SHP77 (cell line): Measurements from ENCODE around the gene KSR2.

Experiments used
- DNase-seq, 2 experiments: peaks; one replicate each; lab custom pipeline; 2025; lab: John Stamatoyannopoulos, UW

KSR2 gene

GRCh38 chr12:117526757-117527478 is 441.9 kb downstream of the KSR2 start:
- no peak for DNase-seq

- DNase-seq, result no peak
These were observed 443.0 kb downstream of the KSR2 start for GRCh38 chr12:117525766-117526165.

- no peak for DNase-seq
These were observed 444.0 kb downstream of the KSR2 start for GRCh38 chr12:117524806-117525205.

- DNase-seq, result no peak
These were observed 444.8 kb downstream of the KSR2 start for GRCh38 chr12:117523971-117524370.

- no peak for DNase-seq
These were observed 446.2 kb downstream of the KSR2 start for GRCh38 chr12:117522559-117522958.

DNA sequence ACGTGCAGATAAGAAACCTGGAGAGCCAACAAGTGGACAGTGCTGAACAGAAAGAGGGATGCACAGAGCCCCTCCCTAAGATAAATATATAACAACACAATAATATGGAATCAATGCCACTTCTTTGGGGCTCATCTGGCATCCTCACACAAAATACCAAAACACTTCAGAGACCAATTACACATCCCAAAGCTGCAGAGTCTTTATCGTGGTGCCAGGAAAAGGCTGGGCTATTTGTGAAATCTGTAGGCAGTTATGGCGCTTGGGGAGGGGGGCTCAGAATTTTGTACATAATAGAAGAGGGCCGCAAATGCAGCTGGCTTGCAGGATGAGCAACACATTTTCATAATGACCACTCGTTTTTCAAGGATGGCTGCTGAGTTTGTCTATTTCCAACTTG is 446.9 kb downstream of the KSR2 start:
- no peak for DNase-seq

GRCh38 chr12:117521346-117521745 is 447.4 kb downstream of the KSR2 start:
- DNase-seq, result no peak

DNA sequence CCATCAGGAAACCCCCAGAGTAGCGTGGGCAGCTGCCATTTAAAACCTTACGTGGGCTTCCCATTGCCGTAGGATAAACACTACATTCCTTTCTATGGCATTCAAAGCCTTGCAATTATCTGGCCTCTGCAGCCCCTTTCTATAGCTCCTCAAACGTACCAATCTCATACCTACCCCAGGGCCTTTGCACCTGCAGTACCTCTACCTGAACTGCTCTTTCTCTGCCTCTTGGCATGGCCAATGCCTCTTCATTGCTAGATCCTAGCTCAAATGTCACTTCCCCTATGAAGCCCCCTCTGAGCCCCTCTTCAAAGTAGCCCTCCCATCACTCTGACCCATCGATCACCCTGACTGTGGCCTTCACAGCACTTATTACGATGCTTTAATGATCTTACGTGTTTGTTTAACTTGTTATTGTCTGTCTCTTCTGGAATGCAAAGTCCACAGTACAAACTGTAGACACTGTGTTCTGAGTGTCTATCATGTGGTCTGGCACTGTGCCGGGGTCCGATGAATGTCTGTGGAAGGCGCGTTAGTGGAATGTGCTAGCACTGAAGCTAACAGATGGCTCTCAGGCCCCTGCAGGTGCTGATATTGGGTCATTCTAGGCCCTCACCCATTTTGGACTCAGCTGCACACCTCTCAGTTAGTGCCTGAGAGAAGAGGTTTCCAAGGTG is 450.1 kb downstream of the KSR2 start:
- DNase-seq, result no peak

DNA sequence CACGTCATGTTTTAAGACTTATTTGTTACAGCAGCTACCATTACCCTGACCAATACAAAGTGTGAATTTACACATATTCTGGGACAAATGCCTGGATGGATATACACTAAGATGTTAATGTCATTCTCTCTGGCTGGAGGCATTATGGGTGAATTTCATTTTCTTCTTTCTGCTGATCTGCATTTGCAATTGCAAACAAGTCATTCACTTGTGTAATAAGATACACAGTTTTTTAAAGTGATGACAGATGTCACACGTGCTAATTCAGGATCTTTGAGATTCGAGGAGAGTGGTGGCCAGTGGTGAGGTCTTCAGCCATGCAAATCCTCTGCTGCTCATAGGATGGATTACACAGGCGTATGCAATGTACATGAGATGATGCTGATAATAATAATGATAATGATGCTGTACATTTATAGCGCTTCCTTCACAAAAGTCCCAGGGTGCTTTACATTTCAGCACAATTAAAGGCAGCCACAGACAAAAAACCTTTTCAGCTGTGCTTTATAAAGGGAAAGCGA is 451.5 kb downstream of the KSR2 start:
- DNase-seq, result no peak

DNA sequence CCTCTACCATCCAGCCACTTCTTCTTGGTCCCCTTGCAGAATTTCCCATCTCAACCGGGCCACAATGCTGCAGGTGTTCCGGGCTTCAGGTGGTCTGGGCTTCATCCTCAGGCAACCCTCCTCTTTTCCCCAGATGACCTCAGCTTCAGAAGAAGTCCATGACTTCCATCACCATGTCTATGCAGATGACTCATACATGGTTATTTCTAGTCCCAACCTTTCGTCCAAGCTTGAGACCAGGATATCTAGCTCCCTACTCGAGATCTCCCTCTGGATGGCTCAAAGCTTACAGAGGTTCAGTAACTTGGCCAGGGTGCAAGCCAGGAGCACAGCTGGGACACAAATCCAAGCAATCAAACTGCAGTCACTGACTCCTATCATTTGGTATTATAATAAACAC is 452.8 kb downstream of the KSR2 start:
- no peak for DNase-seq

DNA sequence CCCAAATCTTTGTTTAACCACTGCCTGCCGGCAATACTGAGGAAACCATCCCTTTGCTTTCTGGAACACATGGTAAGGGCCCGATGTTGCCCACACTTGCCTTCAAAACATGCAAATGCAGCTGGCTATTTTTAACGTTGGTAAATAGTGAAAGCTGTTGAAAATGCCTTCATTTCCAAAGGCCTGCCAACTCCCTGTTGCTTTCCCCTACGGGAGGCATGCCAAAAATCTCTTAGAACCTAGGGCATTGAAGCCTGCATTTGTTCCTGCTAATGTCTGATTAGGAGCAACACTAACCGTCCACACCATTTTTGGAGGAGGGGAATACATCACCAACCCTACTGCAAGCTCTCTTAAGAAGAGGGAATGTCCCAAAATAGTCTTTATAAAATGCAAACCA is 454.8 kb downstream of the KSR2 start:
- peak in 1 of 2 experiments; percentile 37 for DNase-seq

DNA sequence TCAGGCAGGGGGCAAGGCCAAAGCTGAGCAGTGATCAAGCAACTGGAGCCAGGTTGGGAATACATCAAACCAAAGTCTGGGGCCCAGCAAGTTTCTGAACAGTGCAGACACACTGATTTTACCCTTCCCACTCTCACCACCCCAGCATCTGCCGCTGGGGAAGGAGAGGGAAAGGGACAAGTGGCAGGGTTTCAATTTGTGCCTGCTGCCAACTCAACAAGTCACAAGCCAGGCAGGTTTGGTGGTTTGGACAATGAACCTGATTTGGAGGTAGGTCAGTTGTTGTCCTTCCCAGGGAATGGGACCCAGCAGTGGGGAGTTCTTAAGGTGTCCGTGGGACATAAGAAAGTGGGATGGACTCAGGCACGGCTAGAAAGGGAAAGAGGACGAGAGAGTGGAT is 455.4 kb downstream of the KSR2 start:
- no peak for DNase-seq

GRCh38 chr12:117508468-117508867 is 460.3 kb downstream of the KSR2 start:
- DNase-seq, result no peak

GRCh38 chr12:117507548-117507947 is 461.2 kb downstream of the KSR2 start:
- peak in 1 of 2 experiments; percentile 19 for DNase-seq

DNA sequence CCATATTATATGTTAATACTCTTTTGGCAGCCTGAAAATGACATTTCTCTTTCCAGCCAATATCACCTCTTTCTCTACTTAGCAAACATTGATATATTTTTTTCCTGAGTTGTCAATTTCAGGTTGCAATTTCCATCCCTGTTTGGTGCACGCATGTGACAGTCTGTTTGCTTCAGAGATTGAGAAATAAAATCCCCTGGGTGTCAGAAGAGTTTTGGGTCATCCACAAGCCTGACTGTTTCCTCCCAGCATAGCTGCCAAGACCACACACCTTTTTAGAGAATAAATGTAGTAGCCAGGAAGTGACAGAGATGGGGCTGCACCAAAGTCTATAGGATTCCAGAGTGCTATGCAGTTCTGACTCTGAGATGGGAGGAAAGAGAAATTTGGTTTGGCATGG is 462.5 kb downstream of the KSR2 start:
- DNase-seq, result no peak

DNA sequence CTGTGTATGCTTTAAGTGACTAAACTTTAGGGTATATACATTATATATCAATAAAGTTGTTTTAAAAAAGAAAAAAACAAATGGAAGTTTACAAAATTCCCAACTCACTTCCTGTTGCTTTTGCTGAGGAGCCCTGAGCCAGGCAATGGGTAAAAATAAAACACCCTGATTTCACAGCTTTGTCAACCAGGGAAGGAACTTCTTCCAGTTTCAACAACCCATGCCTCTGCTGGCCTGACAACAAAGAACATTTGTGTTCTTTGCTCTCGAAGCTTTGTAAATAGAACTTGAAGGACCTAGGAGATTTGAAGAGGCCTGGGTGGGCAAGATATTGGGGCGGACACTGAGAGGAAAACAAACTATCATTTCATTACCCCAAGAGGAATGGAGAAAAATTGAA is 466.2 kb downstream of the KSR2 start:
- no peak for DNase-seq

GRCh38 chr12:117502233-117502632 is 466.6 kb downstream of the KSR2 start:
- no peak for DNase-seq

- no peak for DNase-seq
These were observed 467.5 kb downstream of the KSR2 start for GRCh38 chr12:117501076-117501869.

GRCh38 chr12:117499759-117500485 is 468.9 kb downstream of the KSR2 start:
- no peak for DNase-seq

- DNase-seq, result no peak
These were observed 469.9 kb downstream of the KSR2 start for GRCh38 chr12:117498880-117499279.

DNA sequence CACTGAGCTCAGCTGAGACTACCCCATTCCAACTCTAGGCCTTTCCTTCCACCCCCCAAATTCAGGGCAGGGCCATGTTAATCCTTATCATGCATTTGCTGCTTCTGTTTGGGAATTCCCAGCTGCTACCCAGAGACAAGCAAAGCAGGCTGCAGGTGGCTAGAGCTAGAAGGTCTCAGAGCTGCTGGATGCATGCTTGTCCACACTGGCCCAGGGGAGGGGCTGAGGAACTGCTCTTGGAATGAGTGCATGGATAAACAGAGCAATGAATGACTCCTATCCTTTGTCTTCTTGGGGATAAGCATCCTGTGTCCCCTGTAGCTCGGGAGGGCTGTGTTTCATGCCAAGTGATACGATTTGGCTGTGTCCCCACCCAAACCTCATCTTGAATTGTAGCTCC is 470.5 kb downstream of the KSR2 start:
- DNase-seq, result peak in 1 of 2 experiments; percentile 49

DNA sequence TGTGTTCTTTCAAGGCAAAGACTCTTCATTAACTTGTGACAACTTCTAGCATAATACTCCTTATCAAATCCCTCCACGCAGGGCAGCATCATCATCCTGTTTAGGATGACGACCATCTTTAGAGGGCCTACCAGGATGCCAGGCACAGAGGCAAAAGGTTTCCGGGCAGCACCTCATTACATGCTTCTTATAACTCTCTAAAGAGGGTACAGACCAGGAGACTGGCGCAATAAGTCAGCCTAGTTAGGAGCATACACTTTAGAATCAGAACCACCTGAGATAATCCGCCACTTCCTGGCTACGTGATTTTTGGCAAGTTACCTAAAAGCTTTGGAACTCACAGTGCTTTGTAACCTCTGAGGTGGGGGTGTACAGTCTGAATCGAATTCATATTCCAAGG is 471.4 kb downstream of the KSR2 start:
- no peak for DNase-seq
